Measurements from ENCODE around the gene CAPG. TPM values are rescaled to one million over a fixed set of nuclear protein-coding genes. Genes with fewer than 3 reads are reported as not detected.
"Not testable (repeated sequence)": the region's sequence is repeated elsewhere in the genome, so short reads cannot be mapped to it uniquely, and the experiment has no call there.

The CAPG gene
- total RNA-seq, 1 donor from 2014 or later = 76.4 TPM

- H3K27ac Mint-ChIP-seq (ENCODE audit: unreplicated experiment) = peak overlapping the region; percentile 48
- peaks cover 18% of the 10 kb centered on the region for H3K4me1 Mint-ChIP-seq (ENCODE audit: unreplicated experiment)
- H3K36me3 Mint-ChIP-seq (ENCODE audit: low read depth, unreplicated experiment) = no peaks in the 10 kb centered on the region
- no peak overlapping the region for H3K4me3 Mint-ChIP-seq (ENCODE audit: unreplicated experiment)
- H3K27me3 Mint-ChIP-seq (ENCODE audit: unreplicated experiment) = peaks cover 6% of the 10 kb centered on the region
- no peaks in the 10 kb centered on the region for H3K9me3 Mint-ChIP-seq (ENCODE audit: unreplicated experiment)
- no peak for TF ChIP-seq CTCF (IDR thresholded peaks at IDR 0.05; ENCODE audit: unreplicated experiment)
- no peak for DNase-seq (ENCODE audit: low spot score)
Measured at GRCh38 chr2:85415980-85416650, 5.9 kb upstream of the CAPG start.

- Mint-ChIP-seq H3K27ac (ENCODE audit: unreplicated experiment) (no peak overlapping the region), H3K27me3 (ENCODE audit: unreplicated experiment) (peaks cover 6% of the 10 kb centered on the region), H3K4me3 (ENCODE audit: unreplicated experiment) (peak overlapping the region; percentile 42), H3K36me3 (ENCODE audit: low read depth, unreplicated experiment) (no peaks in the 10 kb centered on the region), H3K4me1 (ENCODE audit: unreplicated experiment) (peaks cover 9% of the 10 kb centered on the region), H3K9me3 (ENCODE audit: unreplicated experiment) (no peaks in the 10 kb centered on the region)
- TF ChIP-seq CTCF (IDR thresholded peaks at IDR 0.05; ENCODE audit: unreplicated experiment) = no peak
- no peak for DNase-seq (ENCODE audit: low spot score)
Measured at GRCh38 chr2:85414761-85415553, 4.8 kb upstream of the CAPG start.

GRCh38 chr2:85414421-85414759 is 4.2 kb upstream of the CAPG start:
- H3K4me3 Mint-ChIP-seq (ENCODE audit: unreplicated experiment); H3K4me1 Mint-ChIP-seq (ENCODE audit: unreplicated experiment); DNase-seq (ENCODE audit: low spot score); H3K9me3 Mint-ChIP-seq (ENCODE audit: unreplicated experiment); H3K27ac Mint-ChIP-seq (ENCODE audit: unreplicated experiment); H3K27me3 Mint-ChIP-seq (ENCODE audit: unreplicated experiment); H3K36me3 Mint-ChIP-seq (ENCODE audit: low read depth, unreplicated experiment): not testable (repeated sequence)

- Mint-ChIP-seq H3K27ac (ENCODE audit: unreplicated experiment) (no peak overlapping the region), H3K9me3 (ENCODE audit: unreplicated experiment) (no peaks in the 10 kb centered on the region), H3K4me1 (ENCODE audit: unreplicated experiment) (peaks cover 3% of the 10 kb centered on the region), H3K27me3 (ENCODE audit: unreplicated experiment) (peaks cover 6% of the 10 kb centered on the region), H3K4me3 (ENCODE audit: unreplicated experiment) (peak overlapping the region; percentile 92), H3K36me3 (ENCODE audit: low read depth, unreplicated experiment) (no peaks in the 10 kb centered on the region)
- peak; percentile 12 for TF ChIP-seq CTCF (IDR thresholded peaks at IDR 0.05; ENCODE audit: unreplicated experiment)
- DNase-seq (ENCODE audit: low spot score) = peak; percentile 48
Measured at GRCh38 chr2:85413592-85414420, 3.6 kb upstream of the CAPG start.

GRCh38 chr2:85411405-85411748 is 1.2 kb upstream of the CAPG start:
- Mint-ChIP-seq H3K4me3 (ENCODE audit: unreplicated experiment) (no peak overlapping the region), H3K27ac (ENCODE audit: unreplicated experiment) (no peak overlapping the region), H3K9me3 (ENCODE audit: unreplicated experiment) (no peaks in the 10 kb centered on the region), H3K27me3 (ENCODE audit: unreplicated experiment) (peaks cover 9% of the 10 kb centered on the region), H3K4me1 (ENCODE audit: unreplicated experiment) (peaks cover 3% of the 10 kb centered on the region), H3K36me3 (ENCODE audit: low read depth, unreplicated experiment) (no peaks in the 10 kb centered on the region)
- DNase-seq (ENCODE audit: low spot score) = no peak
- TF ChIP-seq CTCF (IDR thresholded peaks at IDR 0.05; ENCODE audit: unreplicated experiment) = no peak
